Panc1 (cell line): ENCODE data around the gene TNNT3.

Source experiments
- CTCF ChIP-seq: fragments of 450-650 bp; IDR thresholded peaks from 2 replicates; pipeline ENCODE4 v1.5.1; 2017; ENCODE audit warnings: mild to moderate bottlenecking
- POLR2AphosphoS5 ChIP-seq: IDR thresholded peaks from 2 replicates; pipeline ENCODE4 v1.6.1; 2012; ENCODE audit warnings: mild to moderate bottlenecking, low read depth, low read length, moderate library complexity
- REST ChIP-seq, 2 experiments: IDR thresholded peaks; 2 replicates each; pipeline ENCODE4 v1.6.1; 2011 to 2012; ENCODE audit warnings: low read depth in 2 of 2, control low read depth in 1 of 2, low read length in 1 of 2, mild to moderate bottlenecking in 1 of 2, moderate library complexity in 1 of 2; ENCODE audit not compliant: insufficient read depth in 1 of 2
- SIN3A ChIP-seq: IDR thresholded peaks from 2 replicates; pipeline ENCODE4 v1.6.1; 2012; ENCODE audit warnings: low read depth, mild to moderate bottlenecking, low read length, moderate library complexity, borderline replicate concordance; ENCODE audit not compliant: insufficient read depth
- TCF7L2 ChIP-seq: IDR thresholded peaks from 2 replicates; pipeline ENCODE4 v1.6.1; 2011; ENCODE audit warnings: mild to moderate bottlenecking, low read depth, low read length, inconsistent platforms

GRCh38 chr11:1888347-1888753 lies 31.2 kb upstream of the TNNT3 start:
- TF ChIP-seq REST (IDR thresholded peaks at IDR 0.05; ENCODE audit: insufficient read depth in 1 of 2, low read depth in 2 of 2, low read length in 1 of 2) (no peak), CTCF (no peak), SIN3A (no peak), POLR2AphosphoS5 (no peak), TCF7L2 (no peak)
